ENCODE results near the gene FAM25G. TPM values are rescaled to one million over a fixed set of nuclear protein-coding genes. Genes with fewer than 3 reads are reported as not detected.
A peak's percentile ranks its signal among the peaks of the same experiment; 100 is the strongest.
"Not testable (repeated sequence)": the region's sequence is repeated elsewhere in the genome, so short reads cannot be mapped to it uniquely, and the experiment has no call there.

FAM25G gene
- total and polyA plus RNA-seq, 9 of the 15 experiments (the other 6 are each of a cell fraction or from before 2014, with no cell fraction given): not detected

DNA sequence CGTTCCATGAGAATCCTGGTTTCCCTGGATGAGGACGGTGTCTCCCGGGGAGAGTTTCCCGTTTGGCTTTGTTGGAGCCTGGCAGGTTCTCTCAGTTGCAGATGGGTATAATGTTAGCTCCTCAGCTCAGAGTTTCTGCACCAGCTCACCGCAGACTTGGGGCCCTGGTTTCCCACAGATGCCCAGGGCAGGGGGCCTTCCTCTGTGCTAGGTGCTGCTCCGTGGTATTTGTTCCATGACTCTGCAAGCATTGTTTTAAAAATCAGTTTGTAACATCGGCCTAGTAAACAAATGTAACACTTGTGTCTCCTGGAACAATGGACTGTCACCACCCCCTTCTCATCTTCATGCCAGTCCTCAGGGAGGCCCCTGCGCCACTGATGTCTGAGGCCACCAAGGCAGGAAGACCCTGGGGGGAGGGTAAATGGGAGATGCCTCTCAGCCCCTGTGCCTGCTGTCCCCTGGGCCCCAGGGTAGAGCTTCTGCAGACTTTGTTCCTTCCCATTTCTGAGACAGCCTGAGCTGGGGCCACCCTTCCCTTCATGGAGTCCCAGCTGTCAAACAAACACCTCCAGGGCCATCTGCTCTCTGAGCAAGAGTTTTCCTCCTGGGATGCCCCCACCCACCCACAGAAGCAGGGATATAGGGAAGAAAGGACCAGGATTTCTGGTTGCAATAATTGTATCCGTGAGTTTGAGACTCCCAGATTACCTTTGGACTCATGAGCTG lies 36.0 kb downstream of the FAM25G start:
- H3K9ac ChIP-seq (ENCODE audit: insufficient read depth in 1 of 2, low read depth in 2 of 2, low read length in 2 of 2); H3K4me2 ChIP-seq (ENCODE audit: insufficient read depth, low read length); H3K79me2 ChIP-seq (ENCODE audit: control insufficient read depth, insufficient read depth, low read length); CTCF ChIA-PET (ENCODE audit: low intra/inter-chr PET ratio); H3K36me3 ChIP-seq (ENCODE audit: control insufficient read depth, insufficient read depth, low read length); in situ Hi-C loops (cut with MboI); H3K4me1 ChIP-seq (replicated peaks in 1 of 2; ENCODE audit: control insufficient read depth in 2 of 2, insufficient read depth in 2 of 2, low read length in 2 of 2); H4K20me1 ChIP-seq (replicated peaks; ENCODE audit: control insufficient read depth, insufficient read depth, low read length); ATAC-seq; FAIRE-seq; intact Hi-C loops (cut with micrococcal nuclease); POLR2A ChIA-PET; H3K27ac ChIP-seq (ENCODE audit: extremely low read depth, low read depth, low read length); H3K4me3 ChIP-seq; H2AFZ ChIP-seq (ENCODE audit: low read depth, low read length); BruUV-seq (replicated peaks); H3K9me3 ChIP-seq (replicated peaks; ENCODE audit: control insufficient read depth, insufficient read depth, low read depth, low read length); H3K9me1 ChIP-seq (ENCODE audit: control insufficient read depth, insufficient read depth, low read length): not testable (repeated sequence)
- H3K27me3 ChIP-seq (ENCODE audit: control insufficient read depth in 2 of 2, insufficient read depth in 2 of 2, low read length in 2 of 2): peaks cover 21 to 54% of the 10 kb centered on the region in 2 experiments; a peak in 4 of 5 replicates
- peak in 1 of 4 experiments; percentile 2 for DNase-seq (ENCODE audit: extremely low read depth in 1 of 4, low spot score in 3 of 4)
- 3% methylated on average over 9 of the region's 9 CpGs for WGBS (ENCODE audit: insufficient coverage, low coverage, missing lambda C conversion rate)

DNA sequence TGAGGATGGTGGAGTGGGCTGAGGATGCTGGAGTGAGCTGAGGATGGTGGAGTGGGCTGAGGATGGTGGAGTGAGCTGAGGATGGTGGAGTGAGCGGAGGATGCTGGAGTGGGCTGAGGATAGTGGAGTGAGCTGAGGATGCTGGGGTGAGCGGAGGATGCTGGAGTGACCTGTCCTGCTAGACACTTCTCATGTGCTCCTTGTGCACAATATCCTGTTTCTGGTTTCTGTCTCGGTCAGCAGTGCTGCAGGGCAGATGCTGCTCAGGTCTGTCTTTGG lies 36.8 kb downstream of the FAM25G start:
- CTCF ChIA-PET (ENCODE audit: low intra/inter-chr PET ratio): no interaction called here

More for the DNA sequence above, 36.8 kb downstream of the FAM25G start:
- Histone ChIP-seq H2AFZ (ENCODE audit: low read depth, low read length) (no peak overlapping the region), H3K79me2 (ENCODE audit: control insufficient read depth, insufficient read depth, low read length) (no peaks in the 10 kb centered on the region), H3K27me3 (ENCODE audit: control insufficient read depth in 2 of 2, insufficient read depth in 2 of 2, low read length in 2 of 2) (peaks cover 21 to 62% of the 10 kb centered on the region in 2 experiments; a peak in 4 of 5 replicates), H3K4me1 (replicated peaks in 1 of 2; ENCODE audit: control insufficient read depth in 2 of 2, insufficient read depth in 2 of 2, low read length in 2 of 2) (peaks cover 0 to 8% of the 10 kb centered on the region in 2 experiments; a peak in 1 of 5 replicates), H3K9me1 (ENCODE audit: control insufficient read depth, insufficient read depth, low read length) (no peaks in the 10 kb centered on the region), H3K9me3 (replicated peaks; ENCODE audit: control insufficient read depth, insufficient read depth, low read depth, low read length) (no peaks in the 10 kb centered on the region), H4K20me1 (replicated peaks; ENCODE audit: control insufficient read depth, insufficient read depth, low read length) (no peaks in the 10 kb centered on the region; the same call in 1 of the 2 replicates), H3K4me2 (ENCODE audit: insufficient read depth, low read length) (no peak overlapping the region), H3K36me3 (ENCODE audit: control insufficient read depth, insufficient read depth, low read length) (no peaks in the 10 kb centered on the region), H3K27ac (ENCODE audit: extremely low read depth, low read depth, low read length) (no peak overlapping the region), H3K4me3 (no peak overlapping the region), H3K9ac (ENCODE audit: insufficient read depth in 1 of 2, low read depth in 2 of 2, low read length in 2 of 2) (no peak overlapping the region)
- DNase-seq (ENCODE audit: extremely low read depth in 1 of 4, low spot score in 3 of 4) (peak in 1 of 4 experiments; percentile 4), ATAC-seq (no peak), FAIRE-seq (no peak)
- no TSS peak for BruUV-seq (replicated peaks)
- WGBS (ENCODE audit: insufficient coverage, low coverage, missing lambda C conversion rate): 0% methylated on average over 3 of the region's 3 CpGs
- intact Hi-C loops (cut with micrococcal nuclease) (loop anchor here (5.0 kb wide), 1 partner anchor 92 kb away; no protein-coding TSS in a partner anchor), in situ Hi-C loops (cut with MboI) (no loop called here)
- POLR2A ChIA-PET: no interaction called here
- TF ChIP-seq MEF2D (tag; conservative IDR thresholded peaks at IDR 0.05; ENCODE audit: low read depth) (no peak), HDAC6 (IDR thresholded peaks at IDR 0.05; ENCODE audit: low read depth, low read length) (no peak), HNRNPUL1 (IDR thresholded peaks at IDR 0.05; ENCODE audit: low read length) (no peak), XRCC5 (IDR thresholded peaks at IDR 0.05; ENCODE audit: low read depth, low read length) (no peak), ZNF197 (CRISPR knock-in tag; IDR thresholded peaks at IDR 0.05; ENCODE audit: low read depth) (no peak), SREBF2 (CRISPR knock-in tag; IDR thresholded peaks at IDR 0.05) (no peak), ZSCAN32 (CRISPR knock-in tag; IDR thresholded peaks at IDR 0.05) (no peak), PYGO2 (tag; IDR thresholded peaks at IDR 0.05) (no peak), TGIF2 (CRISPR knock-in tag; IDR thresholded peaks at IDR 0.05) (no peak), BRD4 (IDR thresholded peaks at IDR 0.05) (no peak)

Measured in K562 (cell line).